Frontal cortex (tissue), 4 donors: ENCODE results near the gene LSM14A. TPM values are rescaled to one million over a fixed set of nuclear protein-coding genes. Genes with fewer than 3 reads are reported as not detected.
A peak's percentile ranks its signal among the peaks of the same experiment; 100 is the strongest.
"Not testable (repeated sequence)": the region's sequence is repeated elsewhere in the genome, so short reads cannot be mapped to it uniquely, and the experiment has no call there.

Experiments used
- DNase-seq, 2 donors: peaks; one replicate each; pipeline ENCODE4 v3.0.0; 2012; ENCODE audit warnings: low spot score in 2 of 2
- FAIRE-seq: peaks from 2 replicates; lab custom pipeline; 2012; peaks lifted over from hg19 to GRCh38; lab: Jason Lieb, UNC
- total RNA-seq: library from RNA; depleted of rRNA; stranded (reverse); fragments of >200 nt; gene quantifications from one replicate; pipeline ENCODE4 v1.2.3, GENCODE V29; 2014
- donor health status: control.
- donor health status: control.
- donor health status: control.

LSM14A gene
- total RNA-seq, 1 donor from 2014 or later: 68.1 TPM

- FAIRE-seq: no peak
- no peak for DNase-seq
Measured at GRCh38 chr19:34187011-34187410, 14.7 kb downstream of the LSM14A start.

- FAIRE-seq (no peak), DNase-seq (no peak)
Measured at GRCh38 chr19:34188408-34188807, 16.1 kb downstream of the LSM14A start.

GRCh38 chr19:34189199-34189916 is 17.1 kb downstream of the LSM14A start:
- FAIRE-seq (no peak), DNase-seq (no peak)

GRCh38 chr19:34189917-34190425 is 17.7 kb downstream of the LSM14A start:
- FAIRE-seq: no peak
- no peak for DNase-seq

GRCh38 chr19:34191355-34191962 is 19.2 kb downstream of the LSM14A start:
- FAIRE-seq (no peak), DNase-seq (no peak)

GRCh38 chr19:34193439-34193838 is 21.1 kb downstream of the LSM14A start:
- FAIRE-seq: no peak
- DNase-seq: no peak

GRCh38 chr19:34193876-34194275 is 21.6 kb downstream of the LSM14A start:
- FAIRE-seq (no peak), DNase-seq (no peak)

GRCh38 chr19:34201133-34201532 is 28.8 kb downstream of the LSM14A start:
- DNase-seq (no peak), FAIRE-seq (no peak)

GRCh38 chr19:34205324-34205723 is 33.0 kb downstream of the LSM14A start:
- FAIRE-seq: not testable (repeated sequence)

GRCh38 chr19:34208291-34208884 is 36.1 kb downstream of the LSM14A start:
- DNase-seq (no peak), FAIRE-seq (no peak)

More at GRCh38 chr19:34205324-34205723, 33.0 kb downstream of the LSM14A start:
- DNase-seq: not testable (repeated sequence)

- no peak for FAIRE-seq
- no peak for DNase-seq
Measured at GRCh38 chr19:34209726-34210125, 37.4 kb downstream of the LSM14A start.

GRCh38 chr19:34213283-34213682 is 41.0 kb downstream of the LSM14A start:
- FAIRE-seq: no peak
- no peak for DNase-seq

GRCh38 chr19:34214040-34214439 is 41.7 kb downstream of the LSM14A start:
- DNase-seq: no peak
- FAIRE-seq: no peak

GRCh38 chr19:34215006-34215665 is 42.8 kb downstream of the LSM14A start:
- DNase-seq: no peak
- FAIRE-seq: no peak

- DNase-seq (no peak), FAIRE-seq (no peak)
Measured at GRCh38 chr19:34215666-34216038, 43.3 kb downstream of the LSM14A start.

GRCh38 chr19:34216745-34217219 is 44.5 kb downstream of the LSM14A start:
- not testable (repeated sequence) for FAIRE-seq, DNase-seq

GRCh38 chr19:34217952-34218817 is 45.9 kb downstream of the LSM14A start:
- no peak for DNase-seq
- FAIRE-seq: no peak

GRCh38 chr19:34218818-34219164 is 46.5 kb downstream of the LSM14A start:
- FAIRE-seq: no peak
- no peak for DNase-seq

GRCh38 chr19:34220472-34221063 is 48.3 kb downstream of the LSM14A start:
- DNase-seq (peak in 1 of 2 donors; percentile 44), FAIRE-seq (no peak)
